DMS153 treated with DMSO at 0.1 percent for 48 hours (cell line): ENCODE data around the gene RBFOX1.

Experiments used
- DNase-seq: peaks from one replicate; lab custom pipeline; 2025; ENCODE audit not compliant: unreplicated experiment; lab: John Stamatoyannopoulos, UW

The RBFOX1 gene

DNA sequence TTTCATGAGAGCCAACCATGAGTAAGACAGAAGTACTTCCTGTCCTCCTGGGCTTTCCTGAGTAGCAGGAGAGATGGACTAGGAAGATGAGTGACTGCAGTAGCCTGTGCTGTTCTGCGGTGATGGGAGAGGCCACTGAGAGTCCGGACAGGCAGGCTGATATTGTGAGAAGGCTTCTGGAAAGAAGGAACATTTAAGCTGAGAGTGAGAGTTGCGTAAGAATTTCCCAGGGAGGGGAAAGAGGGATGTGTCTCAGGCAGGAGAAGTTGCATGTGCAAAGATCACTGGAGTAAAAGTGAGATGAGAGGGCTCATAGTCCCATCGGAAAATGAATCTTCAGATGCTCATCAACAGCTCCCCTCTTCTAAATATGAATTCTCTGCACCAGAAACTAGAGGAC lies 258.3 kb downstream of the RBFOX1 start:
- no peak for DNase-seq

DNA sequence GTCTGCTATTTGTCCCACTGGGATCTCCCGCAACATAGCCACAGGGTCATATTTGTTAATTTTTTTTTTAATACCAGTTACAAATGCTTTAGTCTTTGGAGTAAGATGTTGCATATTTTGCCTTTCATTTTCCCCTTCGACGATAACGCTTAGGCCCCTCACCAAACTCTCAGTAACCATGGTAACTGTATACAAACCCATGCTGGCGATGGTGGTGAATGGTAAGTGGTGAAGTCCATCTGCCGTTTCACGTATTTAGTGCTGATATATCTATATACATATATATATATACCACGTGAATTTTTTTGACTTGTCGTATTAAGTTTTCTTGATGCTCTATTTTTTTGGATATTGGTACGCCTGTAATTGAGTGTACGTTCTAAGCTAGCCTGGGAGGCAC lies 263.7 kb downstream of the RBFOX1 start:
- no peak for DNase-seq

GRCh38 chr16:7597677-7598076 lies 265.0 kb downstream of the RBFOX1 start:
- no peak for DNase-seq

- DNase-seq = no peak
Observed at GRCh38 chr16:7601100-7601499, 268.5 kb downstream of the RBFOX1 start.

- DNase-seq = no peak
Observed at GRCh38 chr16:7602291-7602950, 269.8 kb downstream of the RBFOX1 start.

DNA sequence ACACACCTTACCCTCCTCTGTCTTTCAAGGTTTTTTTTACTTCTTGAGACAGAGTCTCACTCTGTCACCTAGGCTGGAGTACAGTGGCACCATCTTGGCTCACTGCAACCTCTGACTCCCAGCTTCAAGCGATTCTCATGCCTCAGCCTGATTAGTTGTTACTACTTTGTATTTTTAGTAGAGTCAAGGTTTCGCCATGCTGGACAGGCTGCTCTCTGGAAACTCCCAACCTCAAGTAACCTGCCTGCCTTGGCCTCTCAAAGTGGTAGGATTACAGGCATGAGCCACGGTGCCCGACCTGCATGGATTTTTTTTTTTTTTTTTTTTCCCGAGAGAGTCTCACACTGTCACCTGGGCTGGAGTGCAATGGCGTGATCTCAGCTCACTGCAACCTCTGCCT lies 273.2 kb downstream of the RBFOX1 start:
- no peak for DNase-seq

DNA sequence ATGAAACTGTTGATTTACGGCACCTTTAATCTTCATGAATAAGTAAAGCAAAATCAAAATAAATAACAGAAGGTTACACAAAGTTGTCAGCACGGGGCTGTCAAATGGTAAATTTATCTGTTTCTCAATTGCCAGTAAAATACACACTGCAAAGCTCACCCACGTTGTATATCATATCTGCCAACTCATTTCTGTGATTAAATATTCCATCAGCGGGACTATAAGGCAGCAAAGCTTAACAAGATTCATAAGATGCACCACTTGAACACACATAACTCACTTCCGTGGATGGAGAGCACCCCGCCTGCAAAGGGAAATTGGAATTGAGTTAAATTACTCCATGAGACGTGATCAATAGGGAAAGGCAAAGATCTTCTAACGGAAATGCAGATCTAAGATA lies 280.0 kb downstream of the RBFOX1 start:
- DNase-seq = no peak

- DNase-seq = no peak
Observed at GRCh38 chr16:7613518-7613917, 280.9 kb downstream of the RBFOX1 start.

DNA sequence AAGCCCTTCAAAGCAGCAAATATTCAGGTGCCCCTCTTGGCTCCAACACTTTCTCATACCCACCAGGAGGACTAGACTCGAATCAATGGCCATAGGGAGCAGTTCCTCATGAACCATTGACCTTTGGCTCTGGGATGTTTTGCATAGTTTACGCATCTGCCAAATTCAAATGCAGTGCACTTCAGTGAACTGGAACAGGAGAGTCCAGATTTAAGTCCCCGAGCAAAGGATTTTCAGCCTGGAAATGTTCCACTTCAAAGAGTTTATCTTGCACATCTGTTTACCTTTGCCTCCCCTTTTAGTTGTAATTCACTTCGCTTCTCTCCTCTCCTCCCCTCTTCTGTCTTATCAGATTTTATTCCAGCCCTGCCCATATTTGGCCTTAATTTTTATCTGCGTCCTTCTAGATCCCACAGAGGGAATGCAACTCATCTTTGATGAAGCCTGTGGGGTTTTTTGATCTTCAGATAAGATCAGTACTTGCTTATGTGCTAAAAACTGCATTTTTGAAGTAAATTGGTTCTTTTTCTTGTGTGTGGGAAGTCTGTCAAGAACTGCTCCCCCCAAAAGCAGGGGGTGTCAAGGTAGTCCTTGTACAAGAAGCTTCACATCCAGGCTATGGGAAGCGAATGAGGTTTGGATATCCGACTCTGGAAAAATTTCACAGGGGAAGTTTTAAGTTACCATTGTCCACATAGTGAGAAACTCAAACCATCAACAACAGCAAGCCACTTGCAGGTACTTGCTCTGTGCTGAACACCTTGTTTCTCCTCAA lies 281.6 kb downstream of the RBFOX1 start:
- DNase-seq = no peak

DNA sequence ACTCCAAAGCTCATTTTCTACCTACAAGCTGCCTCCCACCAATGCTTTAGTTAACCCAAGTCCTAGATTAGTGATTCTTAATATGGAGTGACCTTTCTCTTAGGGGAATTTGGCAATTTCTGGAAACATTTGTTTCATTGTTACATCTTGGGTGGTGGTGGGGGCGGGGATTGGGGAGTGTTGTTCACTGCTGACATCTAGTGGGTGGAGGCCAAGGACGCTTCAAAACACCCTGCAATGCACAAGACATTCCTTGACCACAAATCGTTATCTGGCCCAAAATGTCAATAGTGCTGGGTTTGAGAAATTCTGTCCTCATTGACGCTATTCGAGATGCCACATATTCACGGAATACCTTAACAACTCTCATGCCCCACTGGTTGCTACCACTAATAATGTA lies 282.9 kb downstream of the RBFOX1 start:
- no peak for DNase-seq

DNA sequence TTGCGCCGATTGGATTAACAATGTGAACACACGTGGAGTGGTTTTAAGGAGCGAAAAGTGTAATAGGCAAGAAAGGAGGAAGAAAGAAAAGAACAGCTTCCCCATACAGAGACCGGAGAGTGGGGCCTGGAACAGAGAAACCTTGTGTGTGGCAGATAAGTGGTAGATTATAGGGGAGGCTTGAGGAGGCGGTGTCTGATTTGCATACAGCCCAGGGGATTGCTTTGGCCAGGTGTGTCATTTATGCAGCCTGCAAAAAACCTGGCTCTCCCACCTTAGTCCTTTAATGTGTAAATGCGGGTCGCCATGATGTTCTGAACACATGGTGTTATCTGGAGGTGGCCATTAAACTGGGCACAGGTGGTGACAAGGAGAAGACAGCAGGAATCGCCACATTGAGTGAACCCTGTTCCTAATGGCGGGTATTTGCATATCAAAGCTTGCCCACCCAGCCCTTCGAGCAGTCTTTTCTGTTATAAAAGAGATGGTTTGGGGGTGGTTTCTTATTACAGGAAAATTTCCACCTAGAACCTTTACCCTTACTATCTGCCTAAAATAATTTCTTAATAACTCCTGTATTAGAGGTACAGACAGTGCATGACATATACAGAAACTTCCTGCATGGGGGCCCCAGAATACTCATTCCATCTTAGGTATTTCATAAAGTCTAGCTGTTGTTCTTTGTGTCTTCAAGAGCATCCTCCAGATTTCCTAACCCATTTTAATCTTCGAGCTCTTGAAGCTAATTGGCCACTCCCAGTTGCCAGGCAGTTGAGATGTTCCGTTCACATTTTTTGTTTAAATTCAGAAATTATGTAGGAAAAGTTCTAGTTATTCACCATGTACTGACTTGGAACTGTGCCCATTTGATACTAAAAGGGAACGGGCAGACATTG lies 292.5 kb downstream of the RBFOX1 start:
- DNase-seq = no peak

DNA sequence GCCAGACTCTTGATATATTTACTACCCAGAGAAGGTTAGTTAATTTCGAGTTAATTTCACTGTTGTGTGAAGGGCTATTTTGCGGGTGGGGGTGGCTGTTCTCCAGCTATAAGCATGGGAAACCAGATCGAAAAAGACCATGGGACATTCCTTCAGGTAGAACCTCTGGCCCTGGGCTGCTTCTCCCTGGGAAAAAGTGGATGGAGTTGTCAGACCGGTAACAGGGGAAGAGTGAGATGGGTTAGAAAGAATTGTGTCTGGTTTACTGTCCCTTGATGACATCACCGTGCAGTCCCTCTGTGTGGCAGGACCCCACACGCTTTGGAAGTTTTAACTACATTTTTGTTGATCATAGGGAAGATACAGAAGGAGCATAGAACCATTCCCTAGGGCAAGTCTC lies 296.3 kb downstream of the RBFOX1 start:
- no peak for DNase-seq

- no peak for DNase-seq
Observed at GRCh38 chr16:7629571-7629970, 296.9 kb downstream of the RBFOX1 start.

DNA sequence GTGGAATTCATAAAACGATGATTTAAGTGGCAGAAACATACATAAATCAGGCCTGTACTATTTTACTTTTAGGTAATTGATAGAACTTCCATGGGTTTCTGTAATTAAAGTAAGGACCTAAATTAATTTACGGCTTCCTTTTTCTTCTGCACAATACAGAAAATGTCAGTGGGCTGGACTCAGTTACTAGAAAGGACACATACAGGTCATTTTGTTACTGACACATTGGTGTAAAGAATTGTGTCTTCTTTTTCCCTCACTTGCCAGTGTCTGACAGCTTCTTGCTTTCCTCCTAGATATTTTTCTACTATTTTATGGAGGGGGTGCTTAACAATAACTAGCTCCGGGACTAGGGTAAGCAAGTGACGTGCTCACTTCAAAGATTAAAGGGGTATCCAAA lies 304.8 kb downstream of the RBFOX1 start:
- no peak for DNase-seq

DNA sequence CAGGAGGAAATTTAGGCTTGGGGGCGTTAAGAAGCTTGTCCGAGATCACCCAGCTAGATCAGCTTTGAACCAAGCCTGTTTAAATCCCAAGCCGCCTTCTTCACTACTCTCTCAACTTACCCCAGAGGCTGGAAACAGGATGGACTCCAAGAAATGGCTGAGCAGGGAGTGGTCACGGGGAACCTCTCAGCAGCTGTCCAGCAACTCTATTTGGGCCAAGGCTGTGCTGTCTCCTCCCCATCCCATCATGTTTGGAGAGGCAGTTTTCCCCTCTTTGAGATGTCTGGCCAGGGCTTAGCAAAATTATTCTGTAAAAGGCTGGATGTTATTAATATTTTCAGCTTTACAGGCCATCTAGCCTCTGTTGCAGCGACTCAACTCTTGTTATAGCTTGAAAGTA lies 305.7 kb downstream of the RBFOX1 start:
- DNase-seq = no peak

DNA sequence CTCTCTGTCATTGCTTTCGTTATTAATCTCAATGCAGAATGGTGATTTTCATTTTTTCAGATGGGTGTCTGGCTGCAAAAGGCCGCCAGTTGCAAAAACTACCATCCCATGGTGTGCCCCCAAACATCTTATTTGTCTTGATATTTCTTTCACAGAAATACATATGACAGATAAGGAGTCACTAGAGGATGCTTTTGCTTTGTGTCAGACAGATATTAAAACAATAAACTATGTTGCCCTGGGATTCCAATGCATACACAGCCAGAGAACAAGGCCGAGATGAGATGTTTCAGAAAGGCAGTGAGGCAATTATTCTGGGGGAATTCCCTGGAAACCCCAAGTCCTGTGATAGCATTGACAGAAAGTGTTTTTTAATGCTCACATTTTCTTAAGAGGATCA lies 307.7 kb downstream of the RBFOX1 start:
- no peak for DNase-seq

DNA sequence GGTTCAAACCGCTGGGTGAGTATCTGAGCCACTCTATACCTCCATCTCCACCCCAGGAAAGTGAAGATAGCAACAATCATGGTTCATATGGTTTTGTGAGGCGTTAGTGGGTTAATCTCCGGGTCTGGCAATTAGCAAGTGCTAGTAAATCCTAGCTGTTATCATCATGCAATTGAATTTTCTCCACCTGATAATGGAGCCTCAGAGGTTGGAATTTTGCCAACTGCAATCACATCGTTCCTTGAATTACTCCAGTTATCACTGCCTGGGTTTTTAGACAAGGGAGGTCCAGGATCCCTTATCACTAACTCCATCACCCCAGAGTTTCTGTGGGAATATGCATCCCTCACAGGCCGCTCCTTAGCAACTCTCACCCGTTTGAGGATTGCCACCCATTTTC lies 311.5 kb downstream of the RBFOX1 start:
- DNase-seq = no peak

DNA sequence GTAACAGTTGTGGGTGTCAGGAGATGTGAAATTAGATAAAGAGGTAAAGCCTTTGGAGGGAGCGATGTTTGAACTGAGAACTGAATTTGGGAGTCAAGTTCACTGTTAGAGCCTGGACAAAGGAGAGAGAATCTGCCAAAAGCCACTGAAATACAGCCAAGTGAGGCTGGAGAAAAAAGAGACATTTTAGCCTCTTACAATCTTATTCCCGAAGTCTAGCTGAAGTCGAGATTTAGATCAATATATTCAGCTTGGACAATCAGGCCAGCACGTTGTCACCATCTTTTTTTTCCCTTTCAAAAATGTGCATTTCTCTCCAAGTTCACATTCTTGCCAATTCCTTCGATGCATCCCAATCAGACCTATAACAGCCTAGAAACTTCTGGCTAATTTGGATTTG lies 312.2 kb downstream of the RBFOX1 start:
- DNase-seq = no peak

DNA sequence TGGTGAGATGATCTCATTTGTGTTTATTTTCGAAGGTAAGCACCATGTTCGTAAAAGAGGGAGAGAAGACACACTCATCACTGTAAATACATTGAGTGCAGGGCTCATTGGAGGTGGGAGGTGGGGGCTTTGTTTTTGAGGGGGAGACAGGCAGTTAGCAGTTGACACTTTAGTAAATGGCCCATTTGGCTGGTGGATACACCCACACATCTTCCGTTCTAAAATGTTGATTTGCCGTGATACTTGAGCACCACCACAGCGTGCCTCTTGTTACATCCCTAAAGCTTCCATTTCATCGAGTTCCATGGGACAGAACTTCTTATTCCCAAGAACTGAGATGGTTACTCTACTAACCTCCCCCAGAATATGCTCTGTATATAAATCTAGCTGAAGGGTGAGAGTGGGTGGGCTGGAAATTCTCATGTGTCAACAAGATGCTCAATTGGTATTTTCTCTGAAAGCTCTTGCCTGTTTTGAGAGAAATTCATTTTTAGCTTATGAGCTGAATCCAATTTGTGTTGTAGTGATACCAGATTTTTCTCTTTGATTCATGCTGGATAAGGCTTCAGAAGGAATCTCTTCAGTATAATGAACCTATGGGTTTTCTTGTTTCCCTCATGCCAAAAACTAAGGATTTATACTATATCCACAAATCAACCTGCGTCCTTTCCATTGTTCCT lies 314.3 kb downstream of the RBFOX1 start:
- DNase-seq = peak; percentile 2

DNA sequence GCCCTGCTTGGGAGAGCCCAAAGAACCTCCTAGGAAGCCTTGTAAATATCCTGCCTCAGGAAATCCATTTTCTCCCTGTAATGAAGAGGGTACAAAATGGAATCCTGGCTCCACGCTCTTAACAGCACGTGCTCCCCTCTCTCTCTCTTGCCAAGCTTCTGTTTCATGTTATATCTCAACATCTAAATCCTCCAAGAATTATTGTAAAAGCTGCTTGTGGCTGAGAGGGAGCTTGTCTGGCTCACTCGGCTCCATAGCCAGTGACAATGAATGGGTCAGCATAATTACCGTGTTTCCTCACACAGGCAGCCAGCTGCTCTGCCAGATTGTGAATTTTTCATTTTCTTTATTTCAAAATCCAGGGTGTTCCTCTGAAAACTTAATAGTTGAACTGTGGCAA lies 317.8 kb downstream of the RBFOX1 start:
- DNase-seq = no peak
